Activated T-helper 1 cell treated with Interleukin-2 at 50 U/mL for 16 hours (primary cell): ENCODE measurements around the gene ITGA2B.
"Not testable (repeated sequence)": the region's sequence is repeated elsewhere in the genome, so short reads cannot be mapped to it uniquely, and the experiment has no call there.

Experiments used
- DNase-seq: peaks from one replicate; pipeline ENCODE4 v3.0.0-alpha.2; 2020; ENCODE audit warnings: low read depth

Gene ITGA2B

GRCh38 chr17:44390250-44390870 lies 911 bp upstream of the ITGA2B start:
- DNase-seq, result no peak

- DNase-seq, result no peak
These were observed 314 bp upstream of the ITGA2B start for GRCh38 chr17:44389723-44390202.

GRCh38 chr17:44387804-44388203 lies 1.6 kb downstream of the ITGA2B start:
- DNase-seq, result no peak

GRCh38 chr17:44386182-44386525 lies 3.3 kb downstream of the ITGA2B start:
- DNase-seq, result no peak

- peak; percentile 69 for DNase-seq
These were observed 3.9 kb downstream of the ITGA2B start for GRCh38 chr17:44385287-44386181.

- no peak for DNase-seq
These were observed 4.6 kb downstream of the ITGA2B start for GRCh38 chr17:44384823-44385286.

GRCh38 chr17:44384281-44384822 lies 5.1 kb downstream of the ITGA2B start:
- no peak for DNase-seq

- no peak for DNase-seq
These were observed 5.6 kb downstream of the ITGA2B start for GRCh38 chr17:44383861-44384260.

GRCh38 chr17:44383363-44383762 lies 6.1 kb downstream of the ITGA2B start:
- no peak for DNase-seq

GRCh38 chr17:44382917-44383316 lies 6.5 kb downstream of the ITGA2B start:
- DNase-seq, result no peak

- no peak for DNase-seq
These were observed 7.6 kb downstream of the ITGA2B start for GRCh38 chr17:44381810-44382305.

- no peak for DNase-seq
These were observed 8.7 kb downstream of the ITGA2B start for GRCh38 chr17:44380767-44381166.

- DNase-seq, result no peak
These were observed 9.6 kb downstream of the ITGA2B start for GRCh38 chr17:44379887-44380286.

GRCh38 chr17:44378171-44378705 lies 11.2 kb downstream of the ITGA2B start:
- DNase-seq, result no peak

- DNase-seq, result no peak
These were observed 12.7 kb downstream of the ITGA2B start for GRCh38 chr17:44376779-44377178.

- DNase-seq, result no peak
These were observed 13.3 kb downstream of the ITGA2B start for GRCh38 chr17:44376124-44376523.

GRCh38 chr17:44375196-44376017 lies 14.0 kb downstream of the ITGA2B start:
- DNase-seq, result no peak

- no peak for DNase-seq
These were observed 14.9 kb downstream of the ITGA2B start for GRCh38 chr17:44374306-44375195.

- DNase-seq, result no peak
These were observed 17.4 kb downstream of the ITGA2B start for GRCh38 chr17:44372036-44372435.

GRCh38 chr17:44369414-44370023 lies 19.9 kb downstream of the ITGA2B start:
- not testable (repeated sequence) for DNase-seq
